GM18867 (cell line): Measurements from ENCODE around the gene SPATA32.
"Not testable (repeated sequence)": the region's sequence is repeated elsewhere in the genome, so short reads cannot be mapped to it uniquely, and the experiment has no call there.

Experiments used
- ATAC-seq: cut with Tn5 transposase; IDR thresholded peaks from one replicate; pipeline ENCODE4 v1.9.1; 2021; ENCODE audit warnings: mild to moderate bottlenecking, moderate library complexity; ENCODE audit not compliant: unreplicated experiment

The SPATA32 gene

GRCh38 chr17:45273551-45273957 lies 11.7 kb upstream of the SPATA32 start:
- no peak for ATAC-seq

GRCh38 chr17:45271603-45272002 lies 9.7 kb upstream of the SPATA32 start:
- no peak for ATAC-seq

GRCh38 chr17:45270828-45271418 lies 9.0 kb upstream of the SPATA32 start:
- no peak for ATAC-seq

GRCh38 chr17:45269912-45270311 lies 8.0 kb upstream of the SPATA32 start:
- ATAC-seq = no peak

- ATAC-seq = no peak
Observed at GRCh38 chr17:45267436-45268055, 5.7 kb upstream of the SPATA32 start.

GRCh38 chr17:45266372-45266926 lies 4.6 kb upstream of the SPATA32 start:
- no peak for ATAC-seq

GRCh38 chr17:45265821-45266220 lies 3.9 kb upstream of the SPATA32 start:
- no peak for ATAC-seq

- ATAC-seq = no peak
Observed at GRCh38 chr17:45264988-45265387, 3.1 kb upstream of the SPATA32 start.

- ATAC-seq = no peak
Observed at GRCh38 chr17:45264430-45264829, 2.5 kb upstream of the SPATA32 start.

GRCh38 chr17:45263477-45263860 lies 1.6 kb upstream of the SPATA32 start:
- no peak for ATAC-seq

- ATAC-seq = no peak
Observed at GRCh38 chr17:45262516-45263476, 902 bp upstream of the SPATA32 start.

- no peak for ATAC-seq
Observed at GRCh38 chr17:45260204-45260783, 1.6 kb downstream of the SPATA32 start.

- ATAC-seq = no peak
Observed at GRCh38 chr17:45258981-45259380, 2.9 kb downstream of the SPATA32 start.

GRCh38 chr17:45257115-45257514 lies 4.8 kb downstream of the SPATA32 start:
- no peak for ATAC-seq

GRCh38 chr17:45256114-45256966 lies 5.6 kb downstream of the SPATA32 start:
- no peak for ATAC-seq

GRCh38 chr17:45255358-45255757 lies 6.5 kb downstream of the SPATA32 start:
- no peak for ATAC-seq

- ATAC-seq = no peak
Observed at GRCh38 chr17:45253879-45254278, 8.0 kb downstream of the SPATA32 start.

- not testable (repeated sequence) for ATAC-seq
Observed at GRCh38 chr17:45253237-45253636, 8.7 kb downstream of the SPATA32 start.

GRCh38 chr17:45251931-45252330 lies 10.0 kb downstream of the SPATA32 start:
- no peak for ATAC-seq
